Measurements from ENCODE around the gene DTNBP1. TPM values are rescaled to one million over a fixed set of nuclear protein-coding genes. Genes with fewer than 3 reads are reported as not detected.

The DTNBP1 gene
- total and polyA plus RNA-seq, 2 of the 13 experiments (the other 11 are each of a cell fraction or from before 2014, with no cell fraction given), result 6.6 to 19.1 TPM

- H2AFZ ChIP-seq (ENCODE audit: low read length), result no peak overlapping the region
- peak overlapping the region; percentile 76 for H3K4me2 ChIP-seq (ENCODE audit: low read depth, low read length)
- H3K9me3 ChIP-seq (ENCODE audit: low read length), result no peaks in the 10 kb centered on the region
- peak; percentile 40 for ATAC-seq
- FAIRE-seq, result no peak
- H3K4me3 ChIP-seq (replicated peaks in 1 of 3; ENCODE audit: insufficient read depth in 1 of 3, low read depth in 2 of 3, low read length in 3 of 3), result peak overlapping the region in 2 of 3 experiments; percentile 24 to 60; a peak in 2 of 6 replicates
- in situ Hi-C loops (cut with HindIII; ENCODE audit: extremely low pct_ligation_motif_present, low pct_unique_long_range_greater_than_20kb), result no loop called here
- BruUV-seq (replicated peaks), result no TSS peak
- 86% methylated on average over 17 of the region's 18 CpGs for WGBS (ENCODE audit: low lambda C conversion rate)
- no peak for DNase-seq (ENCODE audit: low spot score)
- peak overlapping the region; percentile 49 for H3K27ac ChIP-seq (ENCODE audit: extremely low read length, insufficient read depth, low read length)
- ChIA-PET CTCF (ENCODE audit: low intra/inter-chr PET ratio, low total read pairs) (no interaction called here), POLR2A (no interaction called here)
- no peaks in the 10 kb centered on the region for H3K79me2 ChIP-seq (ENCODE audit: insufficient read depth, low read length)
- H3K36me3 ChIP-seq (replicated peaks in 1 of 2; ENCODE audit: control insufficient read depth in 1 of 2, insufficient read depth in 2 of 2, low read length in 2 of 2), result peaks cover 16 to 33% of the 10 kb centered on the region in 2 experiments
- H3K9ac ChIP-seq (ENCODE audit: insufficient read depth, low read depth, low read length), result peak overlapping the region; percentile 36; the same call in 1 of the 2 replicates
- H3K27me3 ChIP-seq (ENCODE audit: control insufficient read depth in 1 of 2, insufficient read depth in 2 of 2, low read length in 2 of 2), result no peaks in the 10 kb centered on the region
- H3K4me1 ChIP-seq (ENCODE audit: insufficient read depth, low read length), result peaks cover 30% of the 10 kb centered on the region
- intact Hi-C loops (cut with micrococcal nuclease; ENCODE audit: unreplicated experiment), result loop anchor here (2.0 kb wide), 1 partner anchor 115 kb away; no protein-coding TSS in a partner anchor
- peaks cover 9% of the 10 kb centered on the region; the same call in 1 of the 2 replicates for H4K20me1 ChIP-seq (ENCODE audit: insufficient read depth, low read length)
- TF ChIP-seq HIVEP1 (CRISPR knock-in tag; IDR thresholded peaks at IDR 0.05) (no peak), ZNF710 (CRISPR knock-in tag; IDR thresholded peaks at IDR 0.05; ENCODE audit: borderline replicate concordance) (no peak), ZNF484 (CRISPR knock-in tag; IDR thresholded peaks at IDR 0.05; ENCODE audit: borderline replicate concordance, low read depth) (no peak), ZEB1 (IDR thresholded peaks at IDR 0.05; ENCODE audit: insufficient replicate concordance, low read depth) (no peak), ZNF788 (CRISPR knock-in tag; IDR thresholded peaks at IDR 0.05; ENCODE audit: borderline replicate concordance) (no peak), PTBP1 (IDR thresholded peaks at IDR 0.05; ENCODE audit: low read depth, low read length, poor library complexity, severe bottlenecking) (no peak), ZNF644 (CRISPR knock-in tag; IDR thresholded peaks at IDR 0.05; ENCODE audit: low read depth) (no peak), KDM2A (CRISPR knock-in tag; IDR thresholded peaks at IDR 0.05; ENCODE audit: borderline replicate concordance, low read depth) (peak; percentile 4; the same call in 1 of the 2 replicates), POLR2AphosphoS5 (IDR thresholded peaks at IDR 0.05; ENCODE audit: low read depth, low read length) (no peak), SPEN (CRISPR knock-in tag; IDR thresholded peaks at IDR 0.05; ENCODE audit: low read depth) (0 out of 2 replicates have a peak, but pooled peaks have one; percentile 45), ARHGAP35 (CRISPR knock-in tag; IDR thresholded peaks at IDR 0.05; ENCODE audit: borderline replicate concordance) (no peak), ZNF235 (CRISPR knock-in tag; IDR thresholded peaks at IDR 0.05; ENCODE audit: borderline replicate concordance) (no peak), NCOR1 (IDR thresholded peaks at IDR 0.05; ENCODE audit: borderline replicate concordance, low read length) (no peak), REL (CRISPR knock-in tag; conservative IDR thresholded peaks at IDR 0.05) (no peak), AKAP8 (CRISPR knock-in tag; IDR thresholded peaks at IDR 0.05) (peak; percentile 72; the same call in 1 of the 2 replicates), SMAD1 (CRISPR knock-in tag; IDR thresholded peaks at IDR 0.05; ENCODE audit: borderline replicate concordance, low read depth) (0 out of 2 replicates have a peak, but pooled peaks have one; percentile 36), ZSCAN9 (CRISPR knock-in tag; IDR thresholded peaks at IDR 0.05; ENCODE audit: borderline replicate concordance) (no peak)
- TF ChIP-seq, protein P1, sequence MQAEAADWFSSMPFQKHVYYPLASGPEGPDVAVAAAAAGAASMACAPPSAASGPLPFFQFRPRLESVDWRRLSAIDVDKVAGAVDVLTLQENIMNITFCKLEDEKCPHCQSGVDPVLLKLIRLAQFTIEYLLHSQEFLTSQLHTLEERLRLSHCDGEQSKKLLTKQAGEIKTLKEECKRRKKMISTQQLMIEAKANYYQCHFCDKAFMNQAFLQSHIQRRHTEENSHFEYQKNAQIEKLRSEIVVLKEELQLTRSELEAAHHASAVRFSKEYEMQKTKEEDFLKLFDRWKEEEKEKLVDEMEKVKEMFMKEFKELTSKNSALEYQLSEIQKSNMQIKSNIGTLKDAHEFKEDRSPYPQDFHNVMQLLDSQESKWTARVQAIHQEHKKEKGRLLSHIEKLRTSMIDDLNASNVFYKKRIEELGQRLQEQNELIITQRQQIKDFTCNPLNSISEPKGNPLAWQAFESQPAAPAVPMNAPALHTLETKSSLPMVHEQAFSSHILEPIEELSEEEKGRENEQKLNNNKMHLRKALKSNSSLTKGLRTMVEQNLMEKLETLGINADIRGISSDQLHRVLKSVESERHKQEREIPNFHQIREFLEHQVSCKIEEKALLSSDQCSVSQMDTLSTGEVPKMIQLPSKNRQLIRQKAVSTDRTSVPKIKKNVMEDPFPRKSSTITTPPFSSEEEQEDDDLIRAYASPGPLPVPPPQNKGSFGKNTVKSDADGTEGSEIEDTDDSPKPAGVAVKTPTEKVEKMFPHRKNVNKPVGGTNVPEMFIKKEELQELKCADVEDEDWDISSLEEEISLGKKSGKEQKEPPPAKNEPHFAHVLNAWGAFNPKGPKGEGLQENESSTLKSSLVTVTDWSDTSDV (CRISPR knock-in tag; IDR thresholded peaks at IDR 0.05), result no peak
Measured at GRCh38 chr6:15505463-15505918, 157.3 kb downstream of the DTNBP1 start.

Measured in HepG2 (cell line).